ENCODE data around the gene RAB40C.

DNA sequence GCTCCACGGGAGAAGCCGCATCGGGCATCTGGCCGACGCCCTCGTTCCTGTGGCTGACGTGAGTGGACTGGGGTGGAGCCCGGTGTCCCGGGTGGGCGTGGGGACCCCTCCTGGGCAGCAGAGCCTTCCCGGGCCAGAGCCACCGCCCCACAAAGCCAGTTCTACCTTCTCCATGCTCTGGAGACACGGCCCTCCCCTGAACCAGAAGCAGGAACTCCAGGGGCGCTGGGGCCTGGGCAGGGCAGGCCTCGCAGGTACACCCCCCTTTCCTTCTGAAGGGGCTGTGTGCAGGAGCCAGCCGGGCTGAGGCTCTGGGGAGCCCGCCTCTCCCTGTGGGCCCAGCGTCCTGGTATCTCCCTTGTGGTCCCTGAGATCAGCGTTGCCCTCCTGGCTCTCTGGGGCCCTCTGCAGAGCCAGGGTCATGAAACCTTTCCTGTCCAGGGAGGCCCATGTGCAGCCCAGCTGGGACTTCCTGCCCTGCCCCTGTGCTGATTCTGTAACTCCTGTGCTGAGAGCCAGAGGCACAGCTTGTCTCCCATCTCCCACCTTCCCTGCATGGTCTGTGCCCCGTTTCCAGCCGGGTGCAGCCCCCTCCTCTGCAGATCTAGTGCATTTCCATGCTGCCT lies 13.6 kb upstream of the RAB40C start:
- TF ChIP-seq, protein P1, sequence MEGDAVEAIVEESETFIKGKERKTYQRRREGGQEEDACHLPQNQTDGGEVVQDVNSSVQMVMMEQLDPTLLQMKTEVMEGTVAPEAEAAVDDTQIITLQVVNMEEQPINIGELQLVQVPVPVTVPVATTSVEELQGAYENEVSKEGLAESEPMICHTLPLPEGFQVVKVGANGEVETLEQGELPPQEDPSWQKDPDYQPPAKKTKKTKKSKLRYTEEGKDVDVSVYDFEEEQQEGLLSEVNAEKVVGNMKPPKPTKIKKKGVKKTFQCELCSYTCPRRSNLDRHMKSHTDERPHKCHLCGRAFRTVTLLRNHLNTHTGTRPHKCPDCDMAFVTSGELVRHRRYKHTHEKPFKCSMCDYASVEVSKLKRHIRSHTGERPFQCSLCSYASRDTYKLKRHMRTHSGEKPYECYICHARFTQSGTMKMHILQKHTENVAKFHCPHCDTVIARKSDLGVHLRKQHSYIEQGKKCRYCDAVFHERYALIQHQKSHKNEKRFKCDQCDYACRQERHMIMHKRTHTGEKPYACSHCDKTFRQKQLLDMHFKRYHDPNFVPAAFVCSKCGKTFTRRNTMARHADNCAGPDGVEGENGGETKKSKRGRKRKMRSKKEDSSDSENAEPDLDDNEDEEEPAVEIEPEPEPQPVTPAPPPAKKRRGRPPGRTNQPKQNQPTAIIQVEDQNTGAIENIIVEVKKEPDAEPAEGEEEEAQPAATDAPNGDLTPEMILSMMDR (IDR thresholded peaks at IDR 0.05): no peak
- TF ChIP-seq, protein P2, sequence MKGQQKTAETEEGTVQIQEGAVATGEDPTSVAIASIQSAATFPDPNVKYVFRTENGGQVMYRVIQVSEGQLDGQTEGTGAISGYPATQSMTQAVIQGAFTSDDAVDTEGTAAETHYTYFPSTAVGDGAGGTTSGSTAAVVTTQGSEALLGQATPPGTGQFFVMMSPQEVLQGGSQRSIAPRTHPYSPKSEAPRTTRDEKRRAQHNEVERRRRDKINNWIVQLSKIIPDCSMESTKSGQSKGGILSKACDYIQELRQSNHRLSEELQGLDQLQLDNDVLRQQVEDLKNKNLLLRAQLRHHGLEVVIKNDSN (CRISPR knock-in tag; IDR thresholded peaks at IDR 0.05): no peak
- TF ChIP-seq, protein P3, sequence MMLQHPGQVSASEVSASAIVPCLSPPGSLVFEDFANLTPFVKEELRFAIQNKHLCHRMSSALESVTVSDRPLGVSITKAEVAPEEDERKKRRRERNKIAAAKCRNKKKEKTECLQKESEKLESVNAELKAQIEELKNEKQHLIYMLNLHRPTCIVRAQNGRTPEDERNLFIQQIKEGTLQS (CRISPR knock-in tag; conservative IDR thresholded peaks at IDR 0.05): no peak

All from WTC11 (cell line).